Skeletal muscle cell (primary cell): ENCODE measurements around the gene PHLDA3.

Experiments used
- DNase-seq: peaks from one replicate; pipeline ENCODE4 v3.0.0-alpha.2; 2010; ENCODE audit warnings: low read depth
- H3K4me3 ChIP-seq: 2 replicates; pipeline ENCODE4 v1.5.1; 2011; ENCODE audit warnings: low read depth, mild to moderate bottlenecking, control low read depth, low read length, moderate library complexity

Gene PHLDA3

GRCh38 chr1:201445310-201445709, 23.7 kb downstream of the PHLDA3 start:
- DNase-seq: no peak
- no peak overlapping the region for H3K4me3 ChIP-seq

GRCh38 chr1:201444792-201445191, 24.2 kb downstream of the PHLDA3 start:
- DNase-seq: no peak
- H3K4me3 ChIP-seq: no peak overlapping the region

- H3K4me3 ChIP-seq: no peak overlapping the region
- no peak for DNase-seq
These were observed 25.2 kb downstream of the PHLDA3 start for GRCh38 chr1:201443747-201444146.

- no peak overlapping the region for H3K4me3 ChIP-seq
- no peak for DNase-seq
These were observed 32.0 kb downstream of the PHLDA3 start for GRCh38 chr1:201436969-201437368.

- DNase-seq: no peak
- no peak overlapping the region for H3K4me3 ChIP-seq
These were observed 32.6 kb downstream of the PHLDA3 start for GRCh38 chr1:201436393-201436792.

GRCh38 chr1:201434266-201434665, 34.7 kb downstream of the PHLDA3 start:
- no peak for DNase-seq
- H3K4me3 ChIP-seq: no peak overlapping the region

GRCh38 chr1:201433609-201434008, 35.4 kb downstream of the PHLDA3 start:
- no peak overlapping the region for H3K4me3 ChIP-seq
- DNase-seq: no peak

GRCh38 chr1:201430776-201431175, 38.2 kb downstream of the PHLDA3 start:
- H3K4me3 ChIP-seq: no peak overlapping the region
- DNase-seq: peak; percentile 36

- no peak for DNase-seq
These were observed 39.1 kb downstream of the PHLDA3 start for GRCh38 chr1:201429736-201430501.

GRCh38 chr1:201427963-201428362, 41.0 kb downstream of the PHLDA3 start:
- DNase-seq: no peak
- H3K4me3 ChIP-seq: no peak overlapping the region

More at GRCh38 chr1:201429736-201430501, 39.1 kb downstream of the PHLDA3 start:
- no peak overlapping the region for H3K4me3 ChIP-seq

- no peak overlapping the region for H3K4me3 ChIP-seq
- no peak for DNase-seq
These were observed 42.3 kb downstream of the PHLDA3 start for GRCh38 chr1:201426479-201427310.

GRCh38 chr1:201424146-201424545, 44.8 kb downstream of the PHLDA3 start:
- no peak overlapping the region for H3K4me3 ChIP-seq
- DNase-seq: no peak

- no peak for DNase-seq
- H3K4me3 ChIP-seq: no peak overlapping the region
These were observed 45.3 kb downstream of the PHLDA3 start for GRCh38 chr1:201423655-201424054.

GRCh38 chr1:201422436-201423030, 46.5 kb downstream of the PHLDA3 start:
- H3K4me3 ChIP-seq: no peak overlapping the region
- DNase-seq: no peak

GRCh38 chr1:201422026-201422425, 47.0 kb downstream of the PHLDA3 start:
- no peak overlapping the region for H3K4me3 ChIP-seq
- no peak for DNase-seq

GRCh38 chr1:201421041-201421440, 47.9 kb downstream of the PHLDA3 start:
- DNase-seq: no peak
- H3K4me3 ChIP-seq: peak overlapping the region; percentile 36

- no peak for DNase-seq
- peak overlapping the region; percentile 36 for H3K4me3 ChIP-seq
These were observed 48.4 kb downstream of the PHLDA3 start for GRCh38 chr1:201420608-201421002.

- DNase-seq: peak; percentile 19
- H3K4me3 ChIP-seq: peak overlapping the region; percentile 36
These were observed 49.0 kb downstream of the PHLDA3 start for GRCh38 chr1:201419746-201420607.

GRCh38 chr1:201419256-201419655, 49.7 kb downstream of the PHLDA3 start:
- no peak for DNase-seq
- H3K4me3 ChIP-seq: peak overlapping the region; percentile 26
